Neural crest cell (in vitro differentiated cells): ENCODE measurements around the gene MRPL24. TPM values are rescaled to one million over a fixed set of nuclear protein-coding genes. Genes with fewer than 3 reads are reported as not detected.
A peak's percentile ranks its signal among the peaks of the same experiment; 100 is the strongest.
"Not testable (repeated sequence)": the region's sequence is repeated elsewhere in the genome, so short reads cannot be mapped to it uniquely, and the experiment has no call there.

Source experiments
- DNase-seq: peaks from one replicate; pipeline ENCODE4 v3.0.0; 2021; ENCODE audit warnings: low read depth, mixed read lengths, low spot score
- H3K27ac Mint-ChIP-seq: one replicate; pipeline ENCODE4 v1.8.0; 2021; ENCODE audit warnings: mild to moderate bottlenecking, mixed read lengths; ENCODE audit not compliant: unreplicated experiment
- H3K27me3 Mint-ChIP-seq: 2 replicates; pipeline ENCODE4 v1.8.0; 2021; ENCODE audit warnings: low read depth, mild to moderate bottlenecking, mixed read lengths
- H3K36me3 Mint-ChIP-seq: 2 replicates; pipeline ENCODE4 v1.8.0; 2021; ENCODE audit warnings: low read depth, mild to moderate bottlenecking, mixed read lengths
- H3K4me1 Mint-ChIP-seq: 2 replicates; pipeline ENCODE4 v1.8.0; 2021; ENCODE audit warnings: mixed read lengths
- H3K4me3 Mint-ChIP-seq: one replicate; pipeline ENCODE4 v1.8.0; 2021; ENCODE audit warnings: mild to moderate bottlenecking, mixed read lengths
- H3K9me3 Mint-ChIP-seq: 2 replicates; pipeline ENCODE4 v1.8.0; 2021; ENCODE audit warnings: mixed read lengths
- total RNA-seq: library from RNA; stranded (reverse); gene quantifications from 2 replicates; pipeline ENCODE4 v1.2.1, GENCODE V29; 2021
- TF ChIP-seq, protein P1 (sequence below): fragments of 200-600 bp; sonication (generic); conservative IDR thresholded peaks from 2 replicates; pipeline ENCODE4 v1.5.0; 2021; ENCODE audit warnings: antibody characterized with exemption, mild to moderate bottlenecking

MRPL24 gene
- total RNA-seq, 1 donor from 2014 or later, result 37.3 TPM

DNA sequence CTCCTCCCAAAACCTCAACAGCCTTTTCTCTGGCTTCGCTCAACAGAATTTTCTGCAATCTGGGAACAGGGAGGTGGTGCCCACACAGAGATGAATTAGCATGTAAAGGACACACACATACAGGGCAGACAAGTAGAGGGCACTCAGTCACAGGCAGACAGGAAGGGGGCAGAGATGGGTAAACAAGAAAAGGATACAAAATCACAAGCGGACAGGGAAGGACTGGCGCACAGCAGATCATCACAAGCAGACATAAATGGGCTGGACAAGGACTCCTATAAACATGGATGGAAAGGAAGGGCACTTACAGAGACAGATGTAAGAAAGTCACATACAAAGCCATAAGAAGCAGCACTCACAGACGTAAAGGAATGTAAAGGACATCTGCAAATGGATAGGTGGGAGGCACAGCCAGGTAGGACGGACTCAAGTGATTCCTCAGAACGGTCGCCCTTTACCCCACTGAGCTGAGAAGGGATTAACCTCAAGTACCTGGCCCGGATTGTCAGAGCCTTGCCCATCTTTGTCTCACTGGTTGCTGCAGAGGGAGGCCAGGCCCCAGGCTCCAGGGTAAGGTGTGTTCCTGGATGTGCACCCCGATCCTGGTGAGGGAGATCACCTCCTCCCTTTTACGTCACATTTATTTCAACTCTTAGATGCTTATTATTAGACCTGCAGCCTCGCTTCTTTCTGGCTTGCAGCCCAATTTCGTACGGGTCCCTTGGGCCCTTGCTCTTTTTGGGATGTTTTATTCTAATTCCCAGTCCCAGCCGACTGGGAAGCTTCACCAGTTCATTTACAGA, 25.6 kb upstream of the MRPL24 start:
- Mint-ChIP-seq H3K36me3 (peaks cover 3% of the 10 kb centered on the region), H3K27me3 (no peaks in the 10 kb centered on the region), H3K4me3 (no peak overlapping the region), H3K9me3 (no peaks in the 10 kb centered on the region), H3K4me1 (peaks cover 33% of the 10 kb centered on the region), H3K27ac (peak overlapping the region; percentile 59)
- no peak for DNase-seq
- TF ChIP-seq, protein P1, sequence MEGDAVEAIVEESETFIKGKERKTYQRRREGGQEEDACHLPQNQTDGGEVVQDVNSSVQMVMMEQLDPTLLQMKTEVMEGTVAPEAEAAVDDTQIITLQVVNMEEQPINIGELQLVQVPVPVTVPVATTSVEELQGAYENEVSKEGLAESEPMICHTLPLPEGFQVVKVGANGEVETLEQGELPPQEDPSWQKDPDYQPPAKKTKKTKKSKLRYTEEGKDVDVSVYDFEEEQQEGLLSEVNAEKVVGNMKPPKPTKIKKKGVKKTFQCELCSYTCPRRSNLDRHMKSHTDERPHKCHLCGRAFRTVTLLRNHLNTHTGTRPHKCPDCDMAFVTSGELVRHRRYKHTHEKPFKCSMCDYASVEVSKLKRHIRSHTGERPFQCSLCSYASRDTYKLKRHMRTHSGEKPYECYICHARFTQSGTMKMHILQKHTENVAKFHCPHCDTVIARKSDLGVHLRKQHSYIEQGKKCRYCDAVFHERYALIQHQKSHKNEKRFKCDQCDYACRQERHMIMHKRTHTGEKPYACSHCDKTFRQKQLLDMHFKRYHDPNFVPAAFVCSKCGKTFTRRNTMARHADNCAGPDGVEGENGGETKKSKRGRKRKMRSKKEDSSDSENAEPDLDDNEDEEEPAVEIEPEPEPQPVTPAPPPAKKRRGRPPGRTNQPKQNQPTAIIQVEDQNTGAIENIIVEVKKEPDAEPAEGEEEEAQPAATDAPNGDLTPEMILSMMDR, result no peak

DNA sequence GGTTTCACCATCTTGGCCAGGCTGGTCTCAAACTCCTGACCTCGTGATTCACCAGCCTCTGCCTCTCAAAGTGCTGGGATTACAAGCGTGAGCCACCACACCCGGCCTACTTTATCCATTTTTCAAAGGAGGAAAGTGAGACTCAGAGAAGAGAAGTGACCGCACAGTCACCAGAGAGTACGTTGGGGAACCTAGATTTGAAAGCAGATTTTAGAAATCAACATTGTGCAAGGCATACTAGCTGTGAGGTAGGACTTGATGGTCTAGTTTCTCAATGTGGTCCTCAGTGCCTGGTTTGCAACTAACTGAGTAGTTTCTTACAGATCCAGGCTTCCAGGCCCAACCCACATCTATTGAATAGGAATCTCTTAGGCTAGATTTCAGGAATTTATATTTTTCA, 24.8 kb upstream of the MRPL24 start:
- no peak overlapping the region for H3K4me3 Mint-ChIP-seq

DNA sequence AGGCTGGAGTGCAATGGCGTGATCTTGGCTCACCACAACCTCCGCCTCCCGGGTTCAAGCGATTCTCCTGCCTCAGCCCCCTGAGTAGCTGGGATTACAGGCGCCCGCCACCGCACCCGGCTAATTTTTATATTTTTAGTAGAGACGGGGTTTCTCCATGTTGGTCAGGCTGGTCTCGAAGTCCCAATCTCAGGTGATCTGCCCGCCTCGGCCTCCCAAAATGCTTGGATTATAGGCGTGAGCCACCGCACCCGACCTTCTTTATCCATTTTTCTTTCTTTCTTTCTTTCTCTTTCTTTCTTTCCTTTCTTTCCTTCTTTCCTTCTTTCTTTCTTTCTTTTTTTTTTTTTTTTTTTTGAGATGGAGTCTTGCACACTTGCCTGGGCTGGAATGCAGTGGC, 24.2 kb upstream of the MRPL24 start:
- peaks cover 23% of the 10 kb centered on the region for H3K4me1 Mint-ChIP-seq
- not testable (repeated sequence) for H3K27me3 Mint-ChIP-seq, H3K4me3 Mint-ChIP-seq, DNase-seq, H3K9me3 Mint-ChIP-seq, H3K36me3 Mint-ChIP-seq, H3K27ac Mint-ChIP-seq

More for the DNA sequence above, 24.8 kb upstream of the MRPL24 start:
- Mint-ChIP-seq H3K36me3 (no peaks in the 10 kb centered on the region), H3K9me3 (no peaks in the 10 kb centered on the region), H3K27ac (no peak overlapping the region), H3K27me3 (no peaks in the 10 kb centered on the region), H3K4me1 (peaks cover 25% of the 10 kb centered on the region)
- TF ChIP-seq, protein P1, result no peak
- no peak for DNase-seq

DNA sequence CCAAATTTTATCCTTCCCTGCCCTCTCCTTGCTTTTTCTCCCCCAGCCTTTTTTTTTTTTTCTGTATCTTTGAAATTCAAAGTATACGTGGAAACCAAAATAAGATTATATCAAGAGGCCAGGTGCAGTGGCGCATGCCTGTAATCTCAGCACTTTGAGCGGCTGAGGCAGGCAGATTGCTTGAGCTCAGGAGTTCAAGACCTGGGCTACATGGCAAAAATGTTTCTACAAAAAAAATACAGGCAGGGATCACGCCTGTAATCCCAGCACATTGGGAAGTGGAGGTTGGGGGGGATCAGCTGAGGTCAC, 19.9 kb upstream of the MRPL24 start:
- H3K27ac Mint-ChIP-seq, result no peak overlapping the region
- no peaks in the 10 kb centered on the region for H3K9me3 Mint-ChIP-seq
- no peak overlapping the region for H3K4me3 Mint-ChIP-seq

DNA sequence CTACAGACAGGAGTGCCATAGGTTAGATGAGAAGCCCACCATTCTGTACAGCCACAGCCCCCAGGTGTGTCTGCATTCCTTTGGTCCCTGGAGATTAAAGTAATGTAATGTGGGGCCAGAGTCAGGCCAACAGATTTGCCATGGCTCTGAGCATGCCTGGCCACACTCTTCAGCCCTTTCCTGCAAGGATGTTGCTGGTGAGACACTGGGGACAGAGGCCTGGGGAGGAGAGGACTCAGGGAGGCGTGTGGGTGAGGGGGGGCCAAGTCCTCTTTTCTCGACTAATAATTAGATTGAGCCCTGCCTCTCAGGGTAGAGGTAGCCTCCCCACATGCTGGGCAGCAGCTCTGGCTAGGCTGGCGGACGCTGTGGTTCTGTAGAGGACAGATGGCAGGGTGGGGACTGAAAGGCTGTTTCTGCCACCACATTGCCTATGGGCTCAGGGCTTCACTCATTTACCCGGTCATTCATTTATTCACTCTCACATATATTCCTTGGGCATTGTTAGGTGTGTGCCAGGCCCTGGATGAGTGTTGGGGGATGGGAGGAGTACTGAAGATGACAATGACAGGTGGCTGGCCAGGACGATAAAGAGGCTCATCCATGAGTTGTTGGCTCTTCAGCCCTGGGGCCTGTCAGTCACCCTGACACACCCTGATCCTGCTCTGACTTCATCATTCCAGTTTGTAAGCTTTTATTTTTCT, 19.4 kb upstream of the MRPL24 start:
- H3K27me3 Mint-ChIP-seq, result no peaks in the 10 kb centered on the region
- peak overlapping the region; percentile 27 for H3K4me3 Mint-ChIP-seq
- H3K4me1 Mint-ChIP-seq, result no peaks in the 10 kb centered on the region
- no peaks in the 10 kb centered on the region for H3K9me3 Mint-ChIP-seq
- no peak overlapping the region for H3K27ac Mint-ChIP-seq
- no peak for DNase-seq
- TF ChIP-seq, protein P1, result no peak
- H3K36me3 Mint-ChIP-seq, result no peaks in the 10 kb centered on the region

More for the DNA sequence above, 19.9 kb upstream of the MRPL24 start:
- Mint-ChIP-seq H3K4me1 (no peaks in the 10 kb centered on the region), H3K36me3 (no peaks in the 10 kb centered on the region), H3K27me3 (no peaks in the 10 kb centered on the region)
- DNase-seq, result no peak
- TF ChIP-seq, protein P1, result no peak

DNA sequence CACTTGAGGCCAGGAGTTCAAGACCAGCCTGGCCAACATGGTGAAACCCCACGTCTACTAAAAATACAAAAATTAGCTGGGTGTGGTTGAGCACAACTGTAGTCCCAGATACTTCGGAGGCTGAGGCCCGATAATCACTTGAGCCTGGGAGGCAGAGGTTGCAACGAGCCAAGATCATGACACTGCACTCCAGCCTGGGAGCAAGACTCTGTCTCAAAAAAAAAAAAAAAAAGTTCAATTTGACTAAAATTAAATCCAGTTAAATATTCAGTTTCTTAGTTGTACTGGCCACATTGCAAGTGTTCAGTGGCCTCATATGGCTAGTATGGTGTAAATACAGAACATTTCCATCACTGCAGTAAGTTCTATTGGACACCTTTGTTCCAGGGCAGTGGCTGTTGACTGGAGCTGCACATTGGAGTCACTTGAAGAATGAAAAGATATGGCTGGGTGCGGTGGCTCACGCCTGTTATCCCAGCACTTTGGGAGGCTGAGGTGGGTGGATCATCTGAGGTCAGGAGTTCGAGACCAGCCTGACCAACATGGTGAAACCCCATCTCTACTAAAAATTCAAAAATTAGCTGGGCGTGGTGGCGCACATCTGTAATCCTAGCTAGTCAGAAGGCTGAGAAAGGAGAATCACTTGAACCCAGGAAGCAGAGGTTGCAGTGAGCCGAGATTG, 16.8 kb upstream of the MRPL24 start:
- not testable (repeated sequence) for H3K4me3 Mint-ChIP-seq, DNase-seq, H3K27ac Mint-ChIP-seq, H3K4me1 Mint-ChIP-seq, H3K27me3 Mint-ChIP-seq, H3K36me3 Mint-ChIP-seq, H3K9me3 Mint-ChIP-seq
